ENCODE data around the gene DTYMK. TPM values are rescaled to one million over a fixed set of nuclear protein-coding genes. Genes with fewer than 3 reads are reported as not detected.
A peak's percentile ranks its signal among the peaks of the same experiment; 100 is the strongest.

DTYMK gene
- total RNA-seq, 1 experiment from 2014 or later, result 88.1 TPM

DNA sequence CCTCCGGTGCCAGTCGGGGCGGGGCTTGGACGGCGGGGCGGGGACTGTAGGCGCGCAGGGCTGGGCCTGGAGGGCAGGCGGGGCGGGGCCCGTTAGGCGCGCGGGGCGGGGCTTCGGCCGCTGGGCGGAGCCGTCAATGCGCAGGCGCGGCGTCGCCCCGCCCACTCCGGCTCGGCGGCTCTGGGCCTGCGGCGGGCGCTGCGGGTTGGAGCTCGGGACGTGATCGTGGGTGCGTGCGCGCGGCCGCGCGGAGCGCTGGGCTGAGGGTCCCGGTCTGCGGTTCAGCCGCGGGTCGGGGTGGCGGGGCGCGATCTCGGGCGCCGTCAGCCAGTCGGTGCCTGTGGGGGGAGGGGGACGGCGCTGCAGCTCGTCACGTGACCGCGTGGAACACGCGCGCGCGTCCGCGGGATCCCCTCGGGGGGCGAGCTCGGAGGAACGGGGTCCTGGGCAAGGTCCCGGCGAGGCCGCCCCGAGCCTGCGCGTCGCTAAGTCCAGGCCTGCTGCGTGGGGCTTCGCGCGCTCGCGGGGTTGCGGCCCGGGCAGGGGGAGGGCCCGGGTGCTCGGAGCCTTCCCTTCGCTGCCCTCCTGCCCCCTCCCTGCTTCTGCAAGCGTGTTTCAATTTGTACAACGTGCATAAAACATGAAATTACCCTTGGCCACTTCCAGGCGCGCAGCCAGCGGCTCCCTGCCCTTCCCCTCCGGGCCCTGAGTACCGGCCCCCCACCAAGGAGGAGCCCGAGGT lies 48.0 kb upstream of the DTYMK start, which contains the start of gene D2HGDH:
Gene D2HGDH (plus strand): TSS at position 164 of the 742 bp plus-strand sequence. CDS start 595 bp downstream, outside the sequence.
- CTCF ChIA-PET, result interaction anchor here (0.8 to 2.8 kb wide), 19 partner anchors 10 to 883 kb away, joined by 3 to 13 read pairs (median 4); partner anchors contain the start of genes DTYMK and ING5
- POLR2A ChIA-PET, result interaction anchor here (1.0 to 1.4 kb wide), 2 partner anchors 34 to 48 kb away, joined by 3 read pairs; partner anchors contain the start of gene DTYMK
- 0 out of 2 replicates have a peak, but pooled peaks have one; percentile 12 for TF ChIP-seq EMX1 (CRISPR knock-in tag; IDR thresholded peaks at IDR 0.05)
- TF ChIP-seq, protein P1, sequence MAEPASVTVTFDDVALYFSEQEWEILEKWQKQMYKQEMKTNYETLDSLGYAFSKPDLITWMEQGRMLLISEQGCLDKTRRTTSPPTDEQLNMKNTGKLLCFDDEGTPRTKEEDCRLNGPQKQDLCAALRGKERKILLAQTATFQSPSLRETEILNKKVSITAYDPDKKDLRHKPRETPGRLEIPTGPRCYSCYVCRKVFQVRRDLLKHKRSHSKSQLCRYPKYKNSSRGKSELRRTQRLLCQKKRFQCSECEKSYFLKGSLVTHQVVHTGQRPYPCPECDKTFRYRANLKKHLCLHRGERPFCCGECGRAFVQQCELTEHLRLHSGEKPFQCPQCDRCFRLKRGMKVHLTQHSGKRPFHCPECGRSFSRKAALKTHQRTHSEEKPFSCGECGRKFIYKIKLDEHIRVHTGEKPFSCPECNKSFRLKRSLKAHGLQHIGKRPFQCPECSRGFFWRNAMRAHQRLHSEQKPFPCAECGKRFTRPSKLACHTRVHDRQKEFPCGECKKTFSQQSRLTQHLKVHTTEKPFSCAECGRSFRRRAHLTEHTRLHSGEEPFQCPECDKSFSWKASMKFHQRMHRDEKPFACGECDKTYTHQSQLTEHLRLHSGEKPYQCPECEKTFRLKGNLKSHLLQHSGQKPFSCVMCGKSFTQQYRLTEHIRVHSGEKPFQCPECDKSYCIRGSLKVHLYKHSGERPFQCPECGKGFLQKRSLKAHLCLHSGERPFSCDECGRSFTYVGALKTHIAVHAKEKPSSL (CRISPR knock-in tag; conservative IDR thresholded peaks at IDR 0.05), result no peak
- TF ChIP-seq, protein P2, sequence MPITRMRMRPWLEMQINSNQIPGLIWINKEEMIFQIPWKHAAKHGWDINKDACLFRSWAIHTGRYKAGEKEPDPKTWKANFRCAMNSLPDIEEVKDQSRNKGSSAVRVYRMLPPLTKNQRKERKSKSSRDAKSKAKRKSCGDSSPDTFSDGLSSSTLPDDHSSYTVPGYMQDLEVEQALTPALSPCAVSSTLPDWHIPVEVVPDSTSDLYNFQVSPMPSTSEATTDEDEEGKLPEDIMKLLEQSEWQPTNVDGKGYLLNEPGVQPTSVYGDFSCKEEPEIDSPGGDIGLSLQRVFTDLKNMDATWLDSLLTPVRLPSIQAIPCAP (CRISPR knock-in tag; IDR thresholded peaks at IDR 0.05), result no peak
- TF ChIP-seq, protein P3, sequence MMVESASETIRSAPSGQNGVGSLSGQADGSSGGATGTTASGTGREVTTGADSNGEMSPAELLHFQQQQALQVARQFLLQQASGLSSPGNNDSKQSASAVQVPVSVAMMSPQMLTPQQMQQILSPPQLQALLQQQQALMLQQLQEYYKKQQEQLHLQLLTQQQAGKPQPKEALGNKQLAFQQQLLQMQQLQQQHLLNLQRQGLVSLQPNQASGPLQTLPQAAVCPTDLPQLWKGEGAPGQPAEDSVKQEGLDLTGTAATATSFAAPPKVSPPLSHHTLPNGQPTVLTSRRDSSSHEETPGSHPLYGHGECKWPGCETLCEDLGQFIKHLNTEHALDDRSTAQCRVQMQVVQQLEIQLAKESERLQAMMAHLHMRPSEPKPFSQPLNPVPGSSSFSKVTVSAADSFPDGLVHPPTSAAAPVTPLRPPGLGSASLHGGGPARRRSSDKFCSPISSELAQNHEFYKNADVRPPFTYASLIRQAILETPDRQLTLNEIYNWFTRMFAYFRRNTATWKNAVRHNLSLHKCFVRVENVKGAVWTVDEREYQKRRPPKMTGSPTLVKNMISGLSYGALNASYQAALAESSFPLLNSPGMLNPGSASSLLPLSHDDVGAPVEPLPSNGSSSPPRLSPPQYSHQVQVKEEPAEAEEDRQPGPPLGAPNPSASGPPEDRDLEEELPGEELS (CRISPR knock-in tag; IDR thresholded peaks at IDR 0.05), result 0 out of 2 replicates have a peak, but pooled peaks have one; percentile 59
- TF ChIP-seq ZNF232 (CRISPR knock-in tag; IDR thresholded peaks at IDR 0.05), result peak; percentile 77; the same call in 1 of the 2 replicates
- TF ChIP-seq, protein P4, sequence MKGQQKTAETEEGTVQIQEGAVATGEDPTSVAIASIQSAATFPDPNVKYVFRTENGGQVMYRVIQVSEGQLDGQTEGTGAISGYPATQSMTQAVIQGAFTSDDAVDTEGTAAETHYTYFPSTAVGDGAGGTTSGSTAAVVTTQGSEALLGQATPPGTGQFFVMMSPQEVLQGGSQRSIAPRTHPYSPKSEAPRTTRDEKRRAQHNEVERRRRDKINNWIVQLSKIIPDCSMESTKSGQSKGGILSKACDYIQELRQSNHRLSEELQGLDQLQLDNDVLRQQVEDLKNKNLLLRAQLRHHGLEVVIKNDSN (CRISPR knock-in tag; IDR thresholded peaks at IDR 0.05), result peak; percentile 91
- TF ChIP-seq ZBTB21 (CRISPR knock-in tag; IDR thresholded peaks at IDR 0.05; ENCODE audit: borderline replicate concordance), result 0 out of 2 replicates have a peak, but pooled peaks have one; percentile 50
- TF ChIP-seq ZNF121 (CRISPR knock-in tag; IDR thresholded peaks at IDR 0.05), result 0 out of 2 replicates have a peak, but pooled peaks have one; percentile 10
- TF ChIP-seq, protein P5, sequence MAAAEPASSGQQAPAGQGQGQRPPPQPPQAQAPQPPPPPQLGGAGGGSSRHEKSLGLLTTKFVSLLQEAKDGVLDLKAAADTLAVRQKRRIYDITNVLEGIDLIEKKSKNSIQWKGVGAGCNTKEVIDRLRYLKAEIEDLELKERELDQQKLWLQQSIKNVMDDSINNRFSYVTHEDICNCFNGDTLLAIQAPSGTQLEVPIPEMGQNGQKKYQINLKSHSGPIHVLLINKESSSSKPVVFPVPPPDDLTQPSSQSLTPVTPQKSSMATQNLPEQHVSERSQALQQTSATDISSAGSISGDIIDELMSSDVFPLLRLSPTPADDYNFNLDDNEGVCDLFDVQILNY (CRISPR knock-in tag; IDR thresholded peaks at IDR 0.05), result peak; percentile 49; the same call in 1 of the 2 replicates
- no peak for TF ChIP-seq SMAD3 (CRISPR knock-in tag; IDR thresholded peaks at IDR 0.05; ENCODE audit: borderline replicate concordance)
- TF ChIP-seq, protein P6, sequence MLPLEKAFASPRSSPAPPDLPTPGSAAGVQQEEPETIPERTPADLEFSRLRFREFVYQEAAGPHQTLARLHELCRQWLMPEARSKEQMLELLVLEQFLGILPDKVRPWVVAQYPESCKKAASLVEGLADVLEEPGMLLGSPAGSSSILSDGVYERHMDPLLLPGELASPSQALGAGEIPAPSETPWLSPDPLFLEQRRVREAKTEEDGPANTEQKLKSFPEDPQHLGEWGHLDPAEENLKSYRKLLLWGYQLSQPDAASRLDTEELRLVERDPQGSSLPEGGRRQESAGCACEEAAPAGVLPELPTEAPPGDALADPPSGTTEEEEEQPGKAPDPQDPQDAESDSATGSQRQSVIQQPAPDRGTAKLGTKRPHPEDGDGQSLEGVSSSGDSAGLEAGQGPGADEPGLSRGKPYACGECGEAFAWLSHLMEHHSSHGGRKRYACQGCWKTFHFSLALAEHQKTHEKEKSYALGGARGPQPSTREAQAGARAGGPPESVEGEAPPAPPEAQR (CRISPR knock-in tag; IDR thresholded peaks at IDR 0.05), result 0 out of 2 replicates have a peak, but pooled peaks have one; percentile 34
- TF ChIP-seq TCF7 (CRISPR knock-in tag; IDR thresholded peaks at IDR 0.05; ENCODE audit: low read depth), result peak; percentile 56; the same call in 1 of the 2 replicates
- TF ChIP-seq, protein P7, sequence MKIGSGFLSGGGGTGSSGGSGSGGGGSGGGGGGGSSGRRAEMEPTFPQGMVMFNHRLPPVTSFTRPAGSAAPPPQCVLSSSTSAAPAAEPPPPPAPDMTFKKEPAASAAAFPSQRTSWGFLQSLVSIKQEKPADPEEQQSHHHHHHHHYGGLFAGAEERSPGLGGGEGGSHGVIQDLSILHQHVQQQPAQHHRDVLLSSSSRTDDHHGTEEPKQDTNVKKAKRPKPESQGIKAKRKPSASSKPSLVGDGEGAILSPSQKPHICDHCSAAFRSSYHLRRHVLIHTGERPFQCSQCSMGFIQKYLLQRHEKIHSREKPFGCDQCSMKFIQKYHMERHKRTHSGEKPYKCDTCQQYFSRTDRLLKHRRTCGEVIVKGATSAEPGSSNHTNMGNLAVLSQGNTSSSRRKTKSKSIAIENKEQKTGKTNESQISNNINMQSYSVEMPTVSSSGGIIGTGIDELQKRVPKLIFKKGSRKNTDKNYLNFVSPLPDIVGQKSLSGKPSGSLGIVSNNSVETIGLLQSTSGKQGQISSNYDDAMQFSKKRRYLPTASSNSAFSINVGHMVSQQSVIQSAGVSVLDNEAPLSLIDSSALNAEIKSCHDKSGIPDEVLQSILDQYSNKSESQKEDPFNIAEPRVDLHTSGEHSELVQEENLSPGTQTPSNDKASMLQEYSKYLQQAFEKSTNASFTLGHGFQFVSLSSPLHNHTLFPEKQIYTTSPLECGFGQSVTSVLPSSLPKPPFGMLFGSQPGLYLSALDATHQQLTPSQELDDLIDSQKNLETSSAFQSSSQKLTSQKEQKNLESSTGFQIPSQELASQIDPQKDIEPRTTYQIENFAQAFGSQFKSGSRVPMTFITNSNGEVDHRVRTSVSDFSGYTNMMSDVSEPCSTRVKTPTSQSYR (CRISPR knock-in tag; IDR thresholded peaks at IDR 0.05), result no peak
- TF ChIP-seq NFE2L1 (CRISPR knock-in tag; IDR thresholded peaks at IDR 0.05), result no peak
- peak; percentile 38; the same call in 1 of the 2 replicates for TF ChIP-seq MYBL2 (CRISPR knock-in tag; IDR thresholded peaks at IDR 0.05)
- TF ChIP-seq, protein P8, sequence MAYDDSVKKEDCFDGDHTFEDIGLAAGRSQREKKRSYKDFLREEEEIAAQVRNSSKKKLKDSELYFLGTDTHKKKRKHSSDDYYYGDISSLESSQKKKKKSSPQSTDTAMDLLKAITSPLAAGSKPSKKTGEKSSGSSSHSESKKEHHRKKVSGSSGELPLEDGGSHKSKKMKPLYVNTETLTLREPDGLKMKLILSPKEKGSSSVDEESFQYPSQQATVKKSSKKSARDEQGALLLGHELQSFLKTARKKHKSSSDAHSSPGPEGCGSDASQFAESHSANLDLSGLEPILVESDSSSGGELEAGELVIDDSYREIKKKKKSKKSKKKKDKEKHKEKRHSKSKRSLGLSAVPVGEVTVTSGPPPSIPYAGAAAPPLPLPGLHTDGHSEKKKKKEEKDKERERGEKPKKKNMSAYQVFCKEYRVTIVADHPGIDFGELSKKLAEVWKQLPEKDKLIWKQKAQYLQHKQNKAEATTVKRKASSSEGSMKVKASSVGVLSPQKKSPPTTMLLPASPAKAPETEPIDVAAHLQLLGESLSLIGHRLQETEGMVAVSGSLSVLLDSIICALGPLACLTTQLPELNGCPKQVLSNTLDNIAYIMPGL (CRISPR knock-in tag; IDR thresholded peaks at IDR 0.05), result peak; percentile 46; the same call in 1 of the 2 replicates
- TF ChIP-seq ZNF317 (CRISPR knock-in tag; IDR thresholded peaks at IDR 0.05; ENCODE audit: borderline replicate concordance, low read depth), result peak; percentile 37; the same call in 1 of the 2 replicates
- 0 out of 2 replicates have a peak, but pooled peaks have one; percentile 15 for TF ChIP-seq ELF4 (CRISPR knock-in tag; IDR thresholded peaks at IDR 0.05; ENCODE audit: low read depth)

More for the DNA sequence above, 48.0 kb upstream of the DTYMK start, which contains the start of gene D2HGDH:
- Mint-ChIP-seq H3K4me1 (no peaks in the 10 kb centered on the region), H3K27me3 (ENCODE audit: low read depth) (peaks cover 14% of the 10 kb centered on the region), H3K27ac (no peak within 1 kb of the TSS), H3K4me3 (peak within 1 kb of the TSS; percentile 79), H3K9me3 (peaks cover 6% of the 10 kb centered on the region; the same call in 1 of the 2 replicates), H3K36me3 (peaks cover 10% of the 10 kb centered on the region)
- peak; percentile 96 for DNase-seq (ENCODE audit: low spot score)
- ATAC-seq, result peak; percentile 96
